Activated CD4-positive, alpha-beta T cell treated with anti-CD3 and anti-CD28 coated beads, Interleukin-2, amount 50 U/mL, for 1 hour (primary cell): ENCODE data around the gene MRPS9.

ENCODE experiments used
- DNase-seq: peaks from one replicate; pipeline ENCODE4 v3.0.0-alpha.2; 2020

Gene MRPS9

DNA sequence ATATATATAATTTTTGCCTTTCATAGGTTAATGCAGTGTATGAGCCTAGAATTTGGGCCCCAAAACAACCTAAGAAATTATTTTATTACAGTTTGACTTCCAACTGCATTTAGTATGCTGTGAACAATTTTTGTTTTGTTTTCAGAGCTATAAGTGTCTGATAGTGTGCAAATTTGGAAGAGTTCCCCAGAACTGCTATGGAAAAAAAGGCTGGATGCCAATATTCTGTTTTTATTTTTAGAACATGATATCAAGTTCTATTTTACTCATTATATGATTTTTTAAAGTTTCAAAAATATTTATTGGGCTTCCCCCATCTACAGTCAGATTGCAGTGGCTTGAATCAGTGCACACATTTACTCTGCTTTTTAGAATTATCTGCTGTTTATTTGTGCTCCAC, 42.6 kb downstream of the MRPS9 start:
- no peak for DNase-seq

DNA sequence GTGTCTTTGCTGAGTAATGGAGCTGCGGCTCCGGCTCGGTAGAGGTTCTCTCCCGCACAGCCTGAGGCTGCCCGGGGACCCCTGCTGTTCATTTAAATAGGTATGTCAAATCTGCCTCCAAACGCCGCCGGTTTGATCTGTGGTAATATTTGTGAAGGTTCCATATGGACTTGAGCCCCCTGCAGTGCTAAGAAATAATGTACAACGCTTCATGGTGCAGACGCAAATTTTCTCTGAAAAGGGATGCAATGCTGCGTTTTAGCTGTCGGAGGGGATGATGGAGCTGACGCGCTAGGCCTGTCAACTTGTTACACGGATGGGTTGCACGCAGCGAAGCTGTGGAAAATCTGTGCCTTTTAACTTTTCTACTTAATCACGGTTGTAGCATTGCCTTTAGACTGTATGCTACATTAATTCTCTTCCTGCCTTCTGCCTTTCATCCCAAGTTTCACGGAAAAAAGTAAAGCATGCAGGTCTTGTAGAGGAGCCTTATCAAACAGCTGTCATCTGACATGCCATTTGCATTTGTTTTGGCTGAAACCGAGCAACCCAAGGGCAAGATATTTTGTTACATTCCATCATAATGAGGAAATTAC, 43.2 kb downstream of the MRPS9 start:
- no peak for DNase-seq

DNA sequence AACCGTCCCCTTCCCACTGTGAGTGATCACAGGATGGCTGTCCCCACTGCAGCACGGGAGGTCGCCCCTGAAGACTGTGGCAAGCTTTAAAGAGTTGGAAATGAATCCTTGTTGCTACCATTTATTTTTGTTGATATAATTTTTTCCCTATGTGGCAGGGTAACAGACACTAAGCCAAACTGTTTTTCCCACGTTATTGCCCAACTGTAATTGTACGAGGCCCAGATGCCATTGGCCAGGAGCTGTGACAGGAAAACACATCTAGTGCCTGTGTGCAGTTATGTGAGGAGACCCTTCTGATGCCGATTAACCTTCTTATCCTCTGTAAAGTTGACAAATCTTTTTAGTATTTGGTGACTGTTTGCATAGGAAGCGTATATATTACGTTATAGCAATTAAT, 44.2 kb downstream of the MRPS9 start:
- DNase-seq: no peak

DNA sequence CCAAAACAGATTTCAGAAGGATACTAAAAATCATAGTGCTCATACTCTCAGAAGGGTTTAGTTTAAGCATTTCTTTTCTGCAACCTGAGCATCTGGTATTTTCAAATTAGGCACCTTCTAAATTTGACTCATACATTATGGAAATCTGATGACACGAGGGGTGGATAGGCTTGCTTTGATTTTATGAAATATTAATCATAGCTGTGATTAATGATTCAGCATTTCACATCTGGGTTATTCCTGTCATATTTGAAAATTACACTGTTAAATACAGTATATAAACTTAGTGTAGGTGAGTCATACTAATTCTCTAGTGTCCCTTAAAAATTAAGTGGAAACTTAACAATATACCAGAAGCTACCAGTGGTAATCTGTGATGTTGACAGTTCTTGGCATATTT, 47.7 kb downstream of the MRPS9 start:
- no peak for DNase-seq

DNA sequence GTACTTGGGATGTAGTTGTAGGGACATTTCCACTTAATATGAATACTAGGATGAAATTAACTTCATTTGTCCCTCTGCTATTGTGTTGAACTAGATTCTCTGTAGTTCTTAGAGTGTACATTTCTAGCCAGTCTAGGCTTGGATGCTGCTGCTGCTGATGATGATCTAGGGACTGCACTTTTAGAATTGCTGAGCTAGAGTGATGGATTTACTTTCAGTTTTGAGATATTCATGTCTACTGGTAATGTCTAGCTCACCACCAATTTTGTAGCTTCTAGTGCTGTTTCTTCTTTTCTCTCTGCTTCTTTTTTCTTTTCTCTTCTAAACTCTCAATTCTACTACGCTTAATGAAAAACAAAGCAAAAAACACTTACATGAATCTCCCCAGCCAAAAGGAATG, 49.4 kb downstream of the MRPS9 start:
- DNase-seq: no peak

DNA sequence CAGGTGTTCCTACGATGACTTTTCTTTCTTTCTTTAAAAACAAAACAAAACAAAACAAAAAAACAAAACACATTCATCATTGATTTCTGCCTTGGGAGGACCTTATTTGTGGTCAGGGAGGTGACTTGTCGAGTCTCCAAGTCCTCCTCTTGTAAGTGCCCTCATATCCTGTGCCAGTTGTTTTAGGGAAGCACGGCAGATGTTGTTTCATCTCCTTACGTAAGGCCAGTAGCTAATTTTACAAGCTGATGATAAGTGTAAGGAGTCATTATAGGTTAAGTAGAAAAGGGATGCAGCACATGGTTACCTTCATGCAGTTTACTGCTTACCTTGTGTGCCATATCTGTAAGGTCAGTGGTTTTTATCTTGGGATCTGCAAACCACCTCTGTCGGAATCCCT, 52.2 kb downstream of the MRPS9 start:
- DNase-seq: no peak

DNA sequence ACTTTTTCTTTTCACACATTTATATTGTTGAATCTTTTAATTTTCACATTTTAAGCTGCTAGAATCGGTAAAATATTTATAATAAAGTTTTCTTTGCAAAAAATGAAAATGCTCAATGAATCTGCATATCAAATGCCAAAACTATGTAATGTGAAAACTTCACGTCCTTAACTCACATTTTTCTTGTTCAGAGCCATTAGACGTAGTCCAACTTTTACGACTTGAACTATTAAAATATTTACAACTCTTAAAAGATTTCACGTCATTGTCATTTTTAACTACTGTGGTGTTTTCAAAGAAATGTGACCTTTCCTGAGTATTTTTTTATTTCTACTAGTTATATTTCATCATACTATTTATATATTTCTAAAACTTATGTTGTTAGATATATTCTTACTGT, 54.9 kb downstream of the MRPS9 start:
- DNase-seq: no peak

DNA sequence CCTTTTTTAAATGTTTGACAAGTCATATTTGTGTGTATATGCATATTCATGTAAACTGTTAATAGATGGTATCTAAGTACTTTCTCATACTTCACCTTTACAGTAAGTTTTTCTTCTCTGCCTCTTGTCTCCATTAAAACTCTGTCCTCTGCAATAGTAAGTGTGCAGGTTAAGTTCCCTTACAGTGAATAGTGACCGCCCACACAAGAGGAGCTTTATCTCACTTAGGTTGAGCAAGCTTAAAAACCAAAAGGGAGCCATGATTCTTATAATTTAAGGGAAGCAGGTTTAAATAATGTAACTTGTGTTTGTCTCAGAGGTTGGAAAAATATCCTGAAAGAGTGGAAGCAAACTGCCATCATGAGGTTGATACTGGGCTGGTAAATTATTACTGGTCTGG, 61.3 kb downstream of the MRPS9 start:
- DNase-seq: no peak

DNA sequence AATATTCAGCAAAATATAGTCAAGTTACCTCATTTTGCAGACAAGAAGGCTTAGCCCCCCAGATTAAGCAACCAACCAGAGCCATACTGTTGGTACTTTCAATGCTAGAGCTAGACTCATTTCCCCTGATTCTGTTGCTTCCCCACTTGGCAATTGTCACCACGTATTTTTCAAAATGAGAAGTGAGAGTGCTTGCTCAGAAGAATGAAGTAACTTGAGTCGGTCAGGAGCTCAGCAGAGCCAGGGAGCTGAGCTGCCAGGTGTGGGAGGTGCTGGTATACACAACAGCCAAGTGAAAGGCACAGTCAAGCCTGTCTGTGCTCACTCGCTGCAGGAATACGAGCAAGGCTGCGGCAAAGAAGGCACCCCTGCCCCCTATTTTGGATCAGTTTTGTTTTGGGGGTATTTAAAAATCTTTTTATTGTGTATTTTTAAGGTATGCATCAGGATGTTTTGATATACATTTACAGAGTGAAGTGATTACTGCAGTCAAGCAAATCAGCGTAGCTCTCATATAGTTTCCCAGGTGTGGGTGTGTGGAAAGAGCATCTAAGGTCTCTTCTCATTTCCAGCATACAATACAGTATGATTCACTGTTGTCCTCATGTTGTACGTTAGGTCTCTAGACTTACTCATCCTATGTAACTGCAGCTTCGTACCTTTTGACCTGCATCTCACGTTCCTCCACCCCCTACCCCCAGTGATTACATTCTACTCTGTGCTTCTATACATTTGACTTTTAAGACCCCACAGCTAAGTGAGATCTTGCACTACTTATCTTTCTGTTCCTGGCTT, 62.4 kb downstream of the MRPS9 start:
- DNase-seq: no peak

DNA sequence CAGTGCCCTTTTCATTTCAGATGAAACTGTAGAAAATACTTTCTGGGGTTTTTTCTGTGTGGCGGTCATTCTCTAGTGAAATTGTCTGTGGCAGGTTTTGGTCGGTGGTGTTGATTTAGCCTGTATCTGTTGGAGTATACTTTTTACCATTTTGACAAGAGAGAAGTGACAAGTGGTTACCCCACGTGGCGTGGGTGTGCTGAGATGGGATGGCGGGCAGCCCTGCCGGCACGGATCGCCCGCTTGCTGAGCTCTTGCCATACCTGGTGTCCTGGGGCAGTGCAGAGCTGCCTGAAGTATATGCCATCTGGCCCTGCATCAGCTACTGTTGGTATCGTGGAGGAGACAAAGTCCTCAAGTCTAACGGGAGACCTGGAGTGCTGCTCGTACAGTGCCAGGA, 64.1 kb downstream of the MRPS9 start:
- no peak for DNase-seq

DNA sequence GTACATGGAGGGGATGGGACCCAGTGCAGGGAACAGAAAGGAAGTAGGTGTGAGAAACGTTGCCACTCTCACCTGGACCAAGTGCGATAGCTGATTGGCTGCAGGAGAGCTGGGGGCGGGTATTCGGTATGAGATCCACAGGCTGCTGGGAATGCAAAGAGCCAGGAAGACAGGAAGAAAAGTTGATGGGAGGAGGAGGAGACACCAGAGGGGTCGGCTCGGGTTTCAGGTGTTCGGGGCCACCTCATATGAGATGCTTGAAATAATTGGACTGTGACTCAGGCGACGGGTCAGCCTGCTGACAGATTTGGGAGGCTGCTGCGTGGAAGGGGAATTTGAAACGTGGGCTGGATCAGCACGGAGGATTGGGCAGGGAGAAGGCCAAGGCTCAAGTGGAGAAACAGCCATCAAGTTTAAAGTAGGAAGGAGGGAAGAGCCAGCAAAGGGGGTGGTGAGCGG, 65.1 kb downstream of the MRPS9 start:
- DNase-seq: no peak

DNA sequence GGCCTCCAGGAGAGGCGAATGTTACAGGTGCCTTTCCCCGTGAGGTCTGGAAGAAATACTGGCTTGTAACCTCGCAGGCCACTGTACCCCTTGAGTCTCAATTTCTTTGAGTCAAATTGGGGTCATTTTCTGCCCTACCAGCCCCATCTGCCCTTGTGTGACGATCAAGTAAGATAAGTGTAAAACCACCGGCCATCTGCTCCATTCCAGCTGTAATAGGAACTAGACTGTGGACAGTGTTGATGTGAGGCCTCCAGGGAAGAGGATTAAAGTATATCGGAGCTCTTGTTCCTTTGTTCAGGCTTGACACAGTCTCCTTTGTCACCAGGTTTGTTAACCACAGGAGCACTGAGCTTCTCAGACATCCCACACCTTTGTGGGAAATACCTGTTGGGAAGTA, 65.6 kb downstream of the MRPS9 start:
- DNase-seq: no peak

DNA sequence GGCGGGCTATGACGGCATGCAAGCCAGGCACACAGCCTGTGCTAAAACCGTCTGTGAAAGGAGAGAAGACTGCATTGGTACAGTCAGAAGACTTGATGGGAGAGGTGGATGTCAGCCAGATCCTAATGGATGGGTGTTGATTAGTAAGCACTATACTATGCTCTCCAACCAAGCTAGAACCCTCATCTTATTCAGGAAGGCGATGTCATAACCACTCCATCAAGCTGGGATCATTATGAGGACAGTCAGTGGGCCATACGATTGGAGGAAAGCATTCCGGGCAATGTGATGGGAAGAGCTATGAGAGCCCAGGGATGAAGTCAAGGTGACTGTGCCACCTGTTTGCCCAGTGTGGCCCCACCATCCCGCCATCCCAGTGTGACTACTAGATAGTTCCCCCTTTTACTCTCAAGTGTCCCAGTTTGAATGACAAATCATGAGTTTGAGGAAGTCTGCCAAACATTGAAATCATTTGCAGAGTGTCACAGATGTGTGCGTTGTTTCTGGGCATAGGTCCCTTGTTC, 66.4 kb downstream of the MRPS9 start:
- DNase-seq: no peak

DNA sequence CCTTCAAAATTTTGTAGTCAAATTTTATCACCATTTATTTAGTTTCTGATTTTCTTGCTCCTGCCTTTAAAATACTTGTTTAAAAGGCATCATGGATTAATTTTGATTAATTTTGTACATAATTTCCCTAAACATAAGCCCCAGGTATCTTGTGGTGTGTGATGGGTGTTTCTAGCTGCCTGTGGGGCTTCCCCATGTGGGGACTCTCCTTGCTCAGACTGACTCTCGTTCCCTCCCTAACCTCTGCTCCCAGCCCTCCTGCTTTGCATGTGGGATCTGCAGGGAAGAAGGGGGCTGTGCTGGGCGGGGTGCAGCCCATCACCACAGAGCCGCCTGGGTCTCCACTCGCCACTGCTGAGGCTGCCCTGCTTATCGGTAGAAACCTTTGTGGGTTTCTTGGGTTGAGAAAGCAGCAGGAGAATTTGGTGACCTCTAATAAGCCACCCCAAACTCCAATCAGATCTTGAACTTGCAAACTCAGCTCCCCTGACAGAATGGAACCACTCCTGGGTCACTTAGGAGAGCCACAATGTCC, 72.5 kb downstream of the MRPS9 start:
- DNase-seq: no peak

DNA sequence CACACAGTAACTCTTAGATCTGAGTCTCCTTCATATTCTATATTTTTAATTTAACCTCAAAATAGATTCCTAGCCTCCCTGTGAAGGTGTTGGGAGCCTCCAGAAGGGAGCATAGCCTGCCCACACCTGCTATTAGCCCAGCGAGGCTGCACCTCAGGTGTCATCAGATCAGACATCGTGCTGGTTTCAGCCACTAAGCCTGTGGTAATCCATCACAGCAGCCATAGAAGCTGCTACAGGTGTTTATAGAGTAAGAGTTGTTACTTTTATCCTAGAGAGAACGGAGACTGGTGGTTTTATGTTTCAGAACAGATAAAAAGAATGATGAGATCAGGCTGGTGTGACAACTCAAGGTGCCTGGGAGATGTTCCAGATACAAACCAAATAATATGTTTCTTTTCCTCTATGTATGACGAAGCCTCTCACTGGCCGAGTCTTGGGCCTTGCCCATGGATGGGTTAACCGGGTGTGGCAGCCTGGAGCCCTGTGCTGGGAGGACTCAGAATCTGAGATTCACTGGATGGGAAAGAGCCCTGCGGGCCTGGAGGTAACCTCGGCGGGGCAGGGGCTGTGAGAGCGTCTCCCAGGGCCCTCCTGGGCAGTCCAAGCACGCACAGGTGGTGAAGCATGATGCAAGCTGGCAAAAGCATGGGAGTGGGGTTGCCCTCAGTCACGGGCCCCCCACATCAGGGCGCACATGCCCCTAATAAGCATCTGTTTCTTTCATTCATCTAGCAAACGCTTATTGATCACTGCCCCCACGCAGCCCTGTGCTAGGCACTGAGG, 73.7 kb downstream of the MRPS9 start:
- no peak for DNase-seq

DNA sequence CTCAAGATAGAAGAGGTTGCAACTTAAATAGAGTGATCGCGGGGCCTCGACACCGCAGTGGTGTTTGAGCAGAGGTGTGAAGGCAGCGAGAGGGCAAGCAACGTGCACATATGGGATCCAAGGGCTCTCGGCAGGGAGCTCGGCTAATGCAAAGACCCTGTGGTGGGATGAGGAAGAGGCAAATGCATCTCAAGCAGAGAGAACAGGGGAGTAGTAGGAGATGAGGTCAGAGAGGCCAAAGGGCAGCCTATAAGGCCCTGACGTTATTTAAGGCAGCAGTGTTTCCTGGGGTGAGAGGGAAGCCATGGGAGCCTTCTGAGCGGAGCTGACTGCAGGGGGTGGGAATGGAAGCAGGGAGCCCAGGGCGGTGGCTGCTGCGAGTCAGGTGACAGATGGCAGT, 74.5 kb downstream of the MRPS9 start:
- no peak for DNase-seq

DNA sequence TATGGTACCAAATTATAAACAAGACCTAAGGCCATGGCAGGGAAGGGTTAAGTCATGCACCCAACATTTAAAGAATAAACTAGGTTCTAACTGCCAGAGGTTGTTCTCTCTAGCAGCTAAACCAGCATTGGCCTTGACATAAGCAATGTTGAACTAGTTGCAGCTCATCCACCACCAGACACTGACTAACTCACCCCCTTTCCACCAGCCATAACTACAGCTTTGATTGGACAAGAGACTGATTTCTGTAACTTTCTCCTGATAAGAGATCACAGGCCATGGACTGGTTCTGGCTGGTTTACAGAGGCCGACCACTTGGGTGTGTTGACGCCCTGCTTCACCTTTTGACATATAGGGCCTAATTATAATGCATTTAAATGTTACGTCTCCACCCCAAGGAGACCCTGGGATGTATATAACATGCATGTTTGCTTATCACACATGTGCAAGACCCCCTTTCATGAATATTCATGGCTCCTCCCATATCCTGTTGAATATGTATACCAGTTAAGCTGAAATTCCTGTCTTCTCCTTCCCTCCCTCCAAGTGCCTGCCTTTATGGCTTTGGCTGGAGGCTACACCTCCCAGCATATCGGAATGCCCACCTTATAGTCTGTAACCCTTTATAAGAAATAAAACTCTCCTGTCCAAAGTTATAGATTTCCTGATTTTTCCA, 75.9 kb downstream of the MRPS9 start:
- no peak for DNase-seq

DNA sequence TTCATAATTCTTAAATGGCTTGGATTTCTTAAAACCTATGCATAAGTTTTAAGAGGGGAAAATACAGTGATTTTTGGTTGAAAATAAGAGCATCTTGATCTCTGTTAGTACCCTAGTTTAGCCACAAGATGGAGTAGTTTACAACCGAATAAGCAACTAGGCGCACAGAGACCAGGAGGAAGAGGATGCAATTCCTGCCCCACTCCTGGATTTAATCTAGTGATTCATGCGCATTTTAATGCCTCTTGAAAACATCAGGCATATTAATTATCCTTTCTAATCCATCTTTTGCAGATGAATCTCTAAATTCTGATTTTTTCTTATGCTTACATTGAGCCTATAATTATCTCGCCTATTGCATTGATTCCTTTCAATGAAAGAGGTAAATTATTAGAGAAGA, 76.7 kb downstream of the MRPS9 start:
- DNase-seq: no peak

DNA sequence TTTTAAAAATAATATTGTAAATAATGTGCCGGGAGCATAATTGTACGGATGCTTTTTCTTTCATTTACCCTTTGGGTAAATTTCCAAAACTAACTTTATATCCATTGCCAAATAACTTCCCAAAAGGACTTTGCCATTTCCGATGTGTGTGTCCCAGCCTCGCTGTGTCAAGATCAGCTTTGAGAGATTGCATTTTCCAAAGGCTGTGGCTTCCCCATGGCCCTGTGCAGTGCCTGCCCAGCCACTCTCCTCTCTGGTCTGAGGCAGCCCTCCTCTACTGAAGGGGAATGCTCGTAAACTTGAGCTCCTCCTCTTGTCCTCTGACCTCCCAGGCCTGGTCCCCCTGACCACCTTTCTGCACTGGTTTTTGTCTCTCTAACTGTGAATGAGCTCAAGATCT, 78.5 kb downstream of the MRPS9 start:
- no peak for DNase-seq

DNA sequence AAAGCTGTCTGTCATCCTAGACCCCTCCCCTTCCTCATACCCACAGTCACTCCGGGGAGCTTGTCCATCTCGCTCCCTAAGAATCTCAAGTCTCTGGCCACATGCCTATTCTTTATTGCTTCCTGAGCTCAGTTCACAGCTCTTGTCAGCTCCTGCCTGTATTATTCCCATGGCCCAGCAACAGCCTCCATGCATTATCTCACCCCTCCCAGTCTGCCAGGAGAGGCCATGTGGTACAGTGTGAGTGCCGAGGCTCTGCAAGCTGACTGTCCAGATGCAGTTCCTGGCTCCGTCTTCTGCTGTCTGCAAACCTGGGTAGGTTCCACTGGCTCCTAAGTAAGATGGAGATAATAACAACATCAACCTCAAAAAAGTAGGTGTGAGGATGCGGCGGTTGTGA, 79.7 kb downstream of the MRPS9 start:
- no peak for DNase-seq

DNA sequence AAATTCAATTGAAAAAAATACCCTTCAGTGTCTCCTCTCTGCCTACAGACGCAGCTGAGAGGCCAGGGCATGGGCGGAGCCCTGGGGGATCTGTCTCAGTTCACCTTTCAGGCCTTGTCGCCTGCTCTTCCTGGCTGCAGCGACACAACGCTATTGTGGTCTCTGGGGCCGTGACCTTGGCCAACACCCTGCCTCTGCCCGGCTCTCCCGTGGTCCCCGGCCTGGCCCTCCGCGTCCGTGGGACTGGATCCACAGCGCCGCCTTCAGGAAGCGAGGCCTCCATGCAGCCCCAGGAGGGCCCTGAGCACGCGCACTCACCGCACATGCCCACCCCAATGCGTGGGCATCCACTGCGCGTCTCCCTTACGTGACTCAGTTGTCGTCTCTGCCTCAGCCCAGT, 81.1 kb downstream of the MRPS9 start:
- no peak for DNase-seq

DNA sequence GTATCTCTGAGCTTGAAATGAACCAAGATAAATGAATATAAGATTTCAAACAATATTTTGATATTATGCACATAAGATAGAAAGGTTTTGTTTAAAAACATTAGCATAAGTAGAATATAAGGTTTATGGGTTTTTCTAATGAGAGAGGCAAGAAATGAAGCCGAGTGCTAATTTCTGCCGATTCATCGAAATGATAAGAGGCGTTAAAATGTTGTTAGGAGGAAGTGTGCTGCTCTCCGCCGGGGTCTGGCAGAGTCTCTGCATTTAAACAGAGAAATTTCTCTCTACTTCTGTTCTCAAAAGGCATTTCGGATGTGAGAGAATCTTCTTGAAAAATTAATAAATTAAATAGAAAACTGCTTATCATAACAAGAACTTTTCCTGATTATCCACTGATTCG, 83.6 kb downstream of the MRPS9 start:
- no peak for DNase-seq

DNA sequence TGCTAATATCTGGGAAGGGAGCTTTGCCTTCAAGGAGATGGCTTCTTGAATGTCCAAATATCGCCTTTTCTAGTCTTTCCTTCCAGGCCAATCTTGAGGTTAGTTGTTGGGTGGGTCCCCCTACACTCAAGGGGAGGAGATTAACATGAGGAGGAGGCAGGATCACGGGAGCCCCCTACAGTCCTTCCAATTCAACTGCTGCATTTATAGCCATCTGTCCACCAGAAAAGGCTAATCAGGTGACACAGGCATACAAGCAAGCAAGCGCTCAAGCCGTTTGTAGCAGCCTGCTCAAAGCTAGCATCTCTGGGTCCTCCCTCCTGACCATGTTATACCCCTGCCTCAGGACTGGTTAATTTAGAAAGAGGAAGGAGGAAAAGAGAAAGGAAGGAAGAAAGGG, 87.6 kb downstream of the MRPS9 start:
- no peak for DNase-seq
